Hepatocyte (in vitro differentiated cells): ENCODE results near the gene PDZK1. TPM values are rescaled to one million over a fixed set of nuclear protein-coding genes. Genes with fewer than 3 reads are reported as not detected.
A peak's percentile ranks its signal among the peaks of the same experiment; 100 is the strongest.

Experiments
- DNase-seq: peaks from one replicate; pipeline ENCODE4 v3.0.0-alpha.2; 2016; ENCODE audit warnings: low spot score
- H2AFZ ChIP-seq: fragments of 200-600 bp; sonication (generic); 2 replicates; pipeline ENCODE4 v1.6.0; 2016; ENCODE audit warnings: antibody characterized with exemption, mild to moderate bottlenecking
- H3K27ac ChIP-seq: fragments of 200-600 bp; sonication (generic); 2 replicates; pipeline ENCODE4 v1.5.1; 2016; ENCODE audit warnings: mild to moderate bottlenecking
- H3K27me3 ChIP-seq: fragments of 200-600 bp; sonication (generic); 2 replicates; pipeline ENCODE4 v1.6.1; 2016
- H3K36me3 ChIP-seq: fragments of 200-600 bp; sonication (generic); replicated peaks from 2 replicates; pipeline ENCODE4 v1.5.1; 2016; ENCODE audit warnings: low read depth; ENCODE audit not compliant: insufficient read depth
- H3K4me1 ChIP-seq: fragments of 200-600 bp; sonication (generic); 2 replicates; pipeline ENCODE4 v1.5.1; 2016; ENCODE audit warnings: mild to moderate bottlenecking, moderate library complexity; ENCODE audit not compliant: insufficient read depth
- H3K4me2 ChIP-seq: fragments of 200-600 bp; sonication (generic); 2 replicates; pipeline ENCODE4 v1.6.0; 2016
- H3K4me3 ChIP-seq: fragments of 200-600 bp; sonication (generic); 2 replicates; pipeline ENCODE4 v1.5.1; 2016; ENCODE audit warnings: mild to moderate bottlenecking
- H3K79me2 ChIP-seq: fragments of 200-600 bp; sonication (generic); 2 replicates; pipeline ENCODE4 v1.6.0; 2017; ENCODE audit warnings: mild to moderate bottlenecking
- H3K9me2 ChIP-seq: fragments of 200-600 bp; sonication (generic); replicated peaks from 2 replicates; pipeline ENCODE4 v1.6.0; 2017; ENCODE audit warnings: mild to moderate bottlenecking; ENCODE audit not compliant: insufficient read depth
- H3K9me3 ChIP-seq: fragments of 200-600 bp; sonication (generic); 2 replicates; pipeline ENCODE4 v1.5.1; 2016; ENCODE audit warnings: low read depth, mild to moderate bottlenecking
- H4K20me1 ChIP-seq: fragments of 200-600 bp; sonication (generic); 2 replicates; pipeline ENCODE4 v1.6.0; 2016; ENCODE audit warnings: mild to moderate bottlenecking; ENCODE audit not compliant: insufficient read depth, poor library complexity, severe bottlenecking
- EZH2 ChIP-seq: fragments of 200-600 bp; sonication (generic); IDR thresholded peaks from 2 replicates; pipeline ENCODE4 v1.6.1; 2016; ENCODE audit warnings: antibody characterized with exemption, mild to moderate bottlenecking, borderline replicate concordance
- EZH2phosphoT487 ChIP-seq: fragments of 200-600 bp; sonication (generic); IDR thresholded peaks from one replicate; pipeline ENCODE4 v1.6.1; 2018; ENCODE audit warnings: antibody characterized with exemption, mild to moderate bottlenecking, low read depth, moderate library complexity; ENCODE audit not compliant: unreplicated experiment, severe bottlenecking
- WGBS: methylation state at CpG from one replicate; pipeline ENCODE4 v1.1.6; 2016; ENCODE audit warnings: low lambda C conversion rate; ENCODE audit errors: missing lambda C conversion rate; 5-methylcytosine and 5-hydroxymethylcytosine counted together
- polyA plus RNA-seq: library from polyadenylated mRNA; unstranded; fragments of >200 nt; fragmentation: Nextera tagmentation; extraction: Ambion mirVana; gene quantifications from 2 replicates; pipeline ENCODE4 v1.2.1, GENCODE V29; 2016
- total RNA-seq: library from RNA; depleted of rRNA; stranded (reverse); fragments of >200 nt; gene quantifications from 2 replicates; pipeline ENCODE4 v1.2.3, GENCODE V29; 2014
- TF ChIP-seq, protein P1 (sequence below): fragments of 200-600 bp; sonication (generic); IDR thresholded peaks from 2 replicates; pipeline ENCODE4 v1.5.1; 2016; ENCODE audit warnings: antibody characterized with exemption, mild to moderate bottlenecking; ENCODE audit not compliant: poor library complexity

Gene PDZK1
- total and polyA plus RNA-seq, 2 experiments from 2014 or later, result 44.1 to 50.5 TPM

DNA sequence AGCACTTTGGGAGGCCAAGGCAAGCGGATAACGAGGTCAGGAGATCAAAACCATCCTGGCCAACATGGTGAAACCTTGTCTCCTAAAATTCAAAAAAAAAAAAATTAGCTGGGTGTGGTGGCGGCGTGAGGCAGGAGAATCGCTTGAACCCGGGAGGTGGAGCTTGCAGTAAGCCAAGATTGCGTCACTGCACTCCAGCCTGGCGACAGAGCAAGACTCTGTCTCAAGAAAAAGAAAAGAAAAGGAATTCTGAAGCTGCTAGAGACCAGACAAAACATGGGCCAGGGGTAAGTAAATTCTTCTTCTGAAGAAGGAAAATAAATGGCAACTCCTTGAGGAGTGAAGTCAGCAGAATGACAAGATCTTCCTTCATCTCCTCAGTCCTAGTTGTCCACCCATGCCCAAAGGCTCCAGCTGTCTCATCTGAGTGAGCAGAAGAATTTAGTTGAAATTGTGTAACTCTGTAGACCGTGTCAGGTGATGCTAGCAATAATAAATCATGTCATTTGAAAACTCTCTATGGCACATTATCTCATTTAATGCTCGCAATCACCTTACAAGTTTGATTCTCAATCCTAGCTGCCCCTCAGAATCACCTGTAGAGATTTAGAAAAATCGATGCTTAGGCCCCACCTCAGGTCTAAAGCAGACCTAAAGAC lies 14.3 kb downstream of the PDZK1 start:
- no peak overlapping the region for H3K4me2 ChIP-seq
- WGBS, result 95% methylated on average over 11 of the region's 11 CpGs
- no peaks in the 10 kb centered on the region for H3K36me3 ChIP-seq
- DNase-seq, result no peak
- no peaks in the 10 kb centered on the region for H3K27me3 ChIP-seq
- H3K27ac ChIP-seq, result no peak overlapping the region
- H3K9me3 ChIP-seq, result no peaks in the 10 kb centered on the region
- H3K79me2 ChIP-seq, result peaks cover 4% of the 10 kb centered on the region
- peaks cover 5% of the 10 kb centered on the region for H3K4me1 ChIP-seq
- TF ChIP-seq EZH2, result no peak
- H3K9me2 ChIP-seq, result no peaks in the 10 kb centered on the region
- H4K20me1 ChIP-seq, result no peaks in the 10 kb centered on the region
- H2AFZ ChIP-seq, result no peak overlapping the region
- no peak overlapping the region for H3K4me3 ChIP-seq

DNA sequence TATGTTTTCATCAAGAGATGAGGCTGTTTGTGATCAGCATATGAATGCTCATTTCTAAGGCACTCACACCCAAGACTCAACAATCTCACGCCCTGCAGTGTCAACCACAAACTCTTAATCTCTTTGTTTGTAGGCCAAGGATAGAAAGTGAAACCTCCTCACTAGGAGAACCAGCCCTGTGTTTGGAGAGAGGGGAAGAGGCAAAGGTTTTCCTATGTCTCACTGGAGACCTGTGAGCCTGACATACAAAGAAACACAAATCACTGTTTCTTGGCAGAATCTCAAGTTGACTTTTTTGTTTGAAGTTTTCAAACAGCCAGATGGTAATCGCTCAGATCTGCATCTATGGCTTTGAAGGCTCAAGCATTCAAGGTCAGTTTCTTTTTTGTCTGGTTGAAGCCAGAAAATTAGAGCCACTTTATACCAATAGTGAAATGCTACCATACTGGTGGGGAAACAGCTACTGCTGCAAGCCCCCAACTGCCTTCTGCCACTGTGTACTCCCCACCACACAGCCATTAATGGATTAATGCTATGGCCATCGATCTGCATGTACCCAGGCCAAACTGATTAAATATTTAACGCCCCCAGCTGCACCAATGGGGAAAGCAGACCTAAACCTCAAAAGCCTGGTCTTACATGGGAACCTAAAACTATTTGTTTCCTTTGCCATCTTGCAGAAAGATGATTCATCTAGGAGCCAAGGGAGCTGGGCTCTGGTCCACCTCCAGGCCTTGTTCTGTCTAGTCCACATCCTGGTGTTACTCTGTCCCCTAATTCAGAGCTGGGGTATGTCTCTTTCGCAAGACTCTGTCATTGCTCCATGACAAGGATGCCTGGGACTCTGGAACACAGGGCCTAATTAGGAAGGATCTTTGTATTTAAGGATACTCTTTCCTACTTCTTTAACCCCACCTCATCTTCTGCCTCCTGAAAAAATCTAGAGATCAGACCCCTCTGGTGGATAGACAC lies 16.3 kb downstream of the PDZK1 start:
- no peaks in the 10 kb centered on the region for H3K27me3 ChIP-seq
- no peaks in the 10 kb centered on the region for H3K36me3 ChIP-seq
- no peaks in the 10 kb centered on the region for H3K79me2 ChIP-seq
- H3K4me2 ChIP-seq, result peak overlapping the region; percentile 11
- no peak for TF ChIP-seq EZH2
- TF ChIP-seq, protein P1, sequence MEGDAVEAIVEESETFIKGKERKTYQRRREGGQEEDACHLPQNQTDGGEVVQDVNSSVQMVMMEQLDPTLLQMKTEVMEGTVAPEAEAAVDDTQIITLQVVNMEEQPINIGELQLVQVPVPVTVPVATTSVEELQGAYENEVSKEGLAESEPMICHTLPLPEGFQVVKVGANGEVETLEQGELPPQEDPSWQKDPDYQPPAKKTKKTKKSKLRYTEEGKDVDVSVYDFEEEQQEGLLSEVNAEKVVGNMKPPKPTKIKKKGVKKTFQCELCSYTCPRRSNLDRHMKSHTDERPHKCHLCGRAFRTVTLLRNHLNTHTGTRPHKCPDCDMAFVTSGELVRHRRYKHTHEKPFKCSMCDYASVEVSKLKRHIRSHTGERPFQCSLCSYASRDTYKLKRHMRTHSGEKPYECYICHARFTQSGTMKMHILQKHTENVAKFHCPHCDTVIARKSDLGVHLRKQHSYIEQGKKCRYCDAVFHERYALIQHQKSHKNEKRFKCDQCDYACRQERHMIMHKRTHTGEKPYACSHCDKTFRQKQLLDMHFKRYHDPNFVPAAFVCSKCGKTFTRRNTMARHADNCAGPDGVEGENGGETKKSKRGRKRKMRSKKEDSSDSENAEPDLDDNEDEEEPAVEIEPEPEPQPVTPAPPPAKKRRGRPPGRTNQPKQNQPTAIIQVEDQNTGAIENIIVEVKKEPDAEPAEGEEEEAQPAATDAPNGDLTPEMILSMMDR, result no peak
- no peak for TF ChIP-seq EZH2phosphoT487
- peak overlapping the region; percentile 0 for H3K27ac ChIP-seq
- 81% methylated on average over 5 of the region's 5 CpGs for WGBS
- no peak overlapping the region for H3K4me3 ChIP-seq
- H3K9me3 ChIP-seq, result no peaks in the 10 kb centered on the region
- no peak overlapping the region for H2AFZ ChIP-seq
- DNase-seq, result no peak
- H3K4me1 ChIP-seq, result peaks cover 5% of the 10 kb centered on the region
- no peaks in the 10 kb centered on the region for H4K20me1 ChIP-seq
- H3K9me2 ChIP-seq, result no peaks in the 10 kb centered on the region

DNA sequence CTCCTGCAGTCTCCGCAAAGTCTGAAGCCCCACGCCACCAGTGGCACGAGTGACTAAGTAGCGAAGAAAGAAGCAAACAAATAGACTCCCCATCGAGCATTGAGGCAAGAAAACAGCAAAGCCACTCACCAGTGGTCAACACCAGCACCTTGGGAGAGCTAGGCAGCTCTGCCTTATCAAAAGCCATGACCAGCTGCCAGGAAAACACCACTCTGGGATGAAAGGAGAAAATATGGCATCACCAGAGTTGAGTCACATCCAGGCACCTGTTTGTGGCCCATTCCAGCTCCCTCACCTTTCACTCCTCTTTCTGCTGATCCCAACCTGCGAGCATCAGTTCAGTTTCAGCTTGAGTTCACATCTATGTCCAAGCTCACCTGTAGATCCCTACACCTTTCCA lies 17.2 kb downstream of the PDZK1 start:
- no peaks in the 10 kb centered on the region for H4K20me1 ChIP-seq
- peaks cover 5% of the 10 kb centered on the region for H3K4me1 ChIP-seq
- no peaks in the 10 kb centered on the region for H3K9me3 ChIP-seq
- 93% methylated on average over 6 of the region's 6 CpGs for WGBS
- no peak for DNase-seq
- H3K27ac ChIP-seq, result no peak overlapping the region
- H3K27me3 ChIP-seq, result no peaks in the 10 kb centered on the region
- H3K36me3 ChIP-seq, result no peaks in the 10 kb centered on the region
- H3K9me2 ChIP-seq, result no peaks in the 10 kb centered on the region
- no peaks in the 10 kb centered on the region for H3K79me2 ChIP-seq
- no peak overlapping the region for H3K4me2 ChIP-seq
- no peak for TF ChIP-seq EZH2
- no peak for TF ChIP-seq EZH2phosphoT487
- TF ChIP-seq, protein P1, result no peak
- no peak overlapping the region for H2AFZ ChIP-seq
- no peak overlapping the region for H3K4me3 ChIP-seq

DNA sequence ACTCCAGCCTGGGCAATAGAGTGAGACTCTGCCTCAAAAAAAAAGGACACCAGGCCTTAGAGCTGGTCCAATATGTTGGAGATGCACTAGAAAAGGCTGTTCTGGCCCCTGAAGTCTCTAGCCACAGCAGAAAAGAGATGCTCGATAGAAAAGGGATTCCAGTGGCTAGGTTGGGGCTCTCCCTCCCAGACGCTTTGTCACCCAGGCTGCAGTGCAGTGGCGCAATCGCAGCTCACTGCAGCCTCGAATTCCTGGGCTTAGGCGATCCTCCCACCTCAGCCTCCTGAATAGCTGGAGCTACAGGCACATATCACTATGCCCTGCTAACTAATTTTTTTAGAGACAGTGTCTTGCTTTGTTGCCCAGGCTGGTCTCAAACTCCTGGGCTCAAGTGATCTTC lies 18.2 kb downstream of the PDZK1 start:
- H3K79me2 ChIP-seq, result no peaks in the 10 kb centered on the region
- no peaks in the 10 kb centered on the region for H3K9me3 ChIP-seq
- no peaks in the 10 kb centered on the region for H3K9me2 ChIP-seq
- no peak overlapping the region for H3K27ac ChIP-seq
- H4K20me1 ChIP-seq, result no peaks in the 10 kb centered on the region
- H3K27me3 ChIP-seq, result no peaks in the 10 kb centered on the region
- DNase-seq, result no peak
- H3K4me1 ChIP-seq, result peaks cover 5% of the 10 kb centered on the region
- H3K36me3 ChIP-seq, result no peaks in the 10 kb centered on the region
- no peak overlapping the region for H3K4me2 ChIP-seq
- no peak overlapping the region for H3K4me3 ChIP-seq
- no peak for TF ChIP-seq EZH2
- no peak for TF ChIP-seq EZH2phosphoT487
- TF ChIP-seq, protein P1, result no peak
- WGBS, result 92% methylated on average over 6 of the region's 6 CpGs
- H2AFZ ChIP-seq, result no peak overlapping the region
